GM12878 (cell line): ENCODE results near the gene CLIP2. TPM values are rescaled to one million over a fixed set of nuclear protein-coding genes. Genes with fewer than 3 reads are reported as not detected.
A peak's percentile ranks its signal among the peaks of the same experiment; 100 is the strongest.
"Not testable (repeated sequence)": the region's sequence is repeated elsewhere in the genome, so short reads cannot be mapped to it uniquely, and the experiment has no call there.

Experiments
- ATAC-seq: fragments of 200-7000 bp; cut with Tn5 transposase; 3 replicates; pipeline ENCODE4 v1.9.1; 2020; ENCODE audit warnings: mild to moderate bottlenecking, moderate library complexity
- BruUV-seq: library from RNA; stranded (reverse); fragments of 400-500 nt; replicated peaks from 2 replicates; lab custom pipeline; 2021; lab: Mats Ljungman, UMichigan
- CTCF ChIA-PET: fragments of 300-600 bp; sonication (Branson Sonifier 250); formaldehyde crosslinking; extraction: SDS; loops from one replicate; lab custom pipeline; 2021; ENCODE audit warnings: inconsistent platforms; lab: Yijun Ruan, JAX
- POLR2A ChIA-PET: fragments of 350-600 bp; formaldehyde crosslinking; extraction: SDS; loops from one replicate; lab custom pipeline; 2021; ENCODE audit warnings: inconsistent platforms; lab: Charles Lee
- RAD21 ChIA-PET: fragments of 300-600 bp; sonication (Branson Sonifier 250); formaldehyde crosslinking; loops from one replicate; lab custom pipeline; 2023; ENCODE audit warnings: antibody characterized with exemption; ENCODE audit not compliant: unreplicated experiment; lab: Charles Lee
- SMC1A ChIA-PET: fragments of 300-600 bp; sonication (Branson Sonifier 250); formaldehyde crosslinking; loops from one replicate; lab custom pipeline; 2023; ENCODE audit not compliant: unreplicated experiment, uncharacterized antibody; lab: Charles Lee
- DNase-seq: peaks from one replicate; pipeline ENCODE4 v3.0.0-alpha.2; 2011; ENCODE audit warnings: low read depth, low spot score
- FAIRE-seq: peaks from 3 replicates; lab custom pipeline; 2011; peaks lifted over from hg19 to GRCh38; lab: Jason Lieb, UNC
- H2AFZ ChIP-seq: 2 replicates; pipeline ENCODE4 v1.6.0; 2011; ENCODE audit warnings: low read depth, low read length, control low read depth; ENCODE audit not compliant: control insufficient read depth
- H3K27ac ChIP-seq: 2 replicates; pipeline ENCODE4 v1.5.1; 2011; ENCODE audit warnings: control low read depth; ENCODE audit not compliant: control insufficient read depth, insufficient read depth
- H3K27me3 ChIP-seq, 2 experiments: replicated peaks in 1 of 2; 2 replicates each; pipeline versions ENCODE4 v1.6.0 to v1.6.1; 2011; ENCODE audit warnings: low read length in 1 of 2; ENCODE audit not compliant: control insufficient read depth in 2 of 2, insufficient read depth in 2 of 2
- H3K36me3 ChIP-seq, 2 experiments: 2 replicates each; pipeline ENCODE4 v1.5.1; 2011; ENCODE audit warnings: low read length in 1 of 2; ENCODE audit not compliant: control insufficient read depth in 2 of 2, insufficient read depth in 2 of 2
- H3K4me1 ChIP-seq: 2 replicates; pipeline ENCODE4 v1.6.1; 2011; ENCODE audit warnings: mild to moderate bottlenecking, low read length, moderate library complexity, mixed read lengths; ENCODE audit not compliant: control insufficient read depth, insufficient read depth
- H3K4me2 ChIP-seq: 2 replicates; pipeline ENCODE4 v1.6.0; 2011; ENCODE audit warnings: control low read depth; ENCODE audit not compliant: control insufficient read depth, insufficient read depth
- H3K4me3 ChIP-seq: fragments of 200-600 bp; sonication (generic); 2 replicates; pipeline ENCODE4 v1.5.1; 2016
- H3K79me2 ChIP-seq: 2 replicates; pipeline ENCODE4 v1.6.0; 2011; ENCODE audit warnings: low read length; ENCODE audit not compliant: control insufficient read depth, insufficient read depth
- H3K9ac ChIP-seq: 2 replicates; pipeline ENCODE4 v1.8.0; 2011; ENCODE audit warnings: low read length, control low read depth, mixed read lengths; ENCODE audit not compliant: control insufficient read depth, insufficient read depth
- H3K9me3 ChIP-seq: replicated peaks from 3 replicates; pipeline ENCODE4 v1.5.1; 2011; ENCODE audit warnings: mild to moderate bottlenecking, low read length; ENCODE audit not compliant: control insufficient read depth, insufficient read depth
- H4K20me1 ChIP-seq: 2 replicates; pipeline ENCODE4 v1.6.0; 2011; ENCODE audit not compliant: control insufficient read depth, insufficient read depth
- BMI1 ChIP-seq: fragments of 450-650 bp; IDR thresholded peaks from 2 replicates; pipeline ENCODE4 v1.6.1; 2016; ENCODE audit warnings: mild to moderate bottlenecking, moderate library complexity, borderline replicate concordance
- IRF4 ChIP-seq: IDR thresholded peaks from 2 replicates; pipeline ENCODE4 v1.6.1; 2011; ENCODE audit warnings: low read depth, low read length
- PAX5 ChIP-seq: IDR thresholded peaks from 2 replicates; pipeline ENCODE4 v1.6.1; 2011; ENCODE audit warnings: low read depth, low read length, borderline replicate concordance
- POU2F2 ChIP-seq: IDR thresholded peaks from 3 replicates; pipeline ENCODE4 v1.6.1; 2011; ENCODE audit warnings: low read depth, mild to moderate bottlenecking, low read length, borderline replicate concordance
- TCF12 ChIP-seq: IDR thresholded peaks from 2 replicates; pipeline ENCODE4 v1.6.1; 2011; ENCODE audit warnings: low read depth, mild to moderate bottlenecking, low read length
- ZBTB33 ChIP-seq: fragments of 450-650 bp; IDR thresholded peaks from 2 replicates; pipeline ENCODE4 v1.6.1; 2017; ENCODE audit warnings: mild to moderate bottlenecking
- ZNF24 ChIP-seq: fragments of 450-650 bp; IDR thresholded peaks from 2 replicates; pipeline ENCODE4 v1.6.1; 2017; ENCODE audit warnings: antibody characterized with exemption, mild to moderate bottlenecking
- ZSCAN29 ChIP-seq: fragments of 450-650 bp; IDR thresholded peaks from 2 replicates; pipeline ENCODE4 v1.6.1; 2017; ENCODE audit warnings: mild to moderate bottlenecking, moderate library complexity
- WGBS: methylation state at CpG from one replicate; pipeline ENCODE4 v1.1.6; 2016; ENCODE audit warnings: low lambda C conversion rate; ENCODE audit not compliant: insufficient replicate concordance, insufficient coverage; ENCODE audit errors: missing lambda C conversion rate; 5-methylcytosine and 5-hydroxymethylcytosine counted together
- in situ Hi-C: fragments of 300-500 bp; cut with MboI; formaldehyde crosslinking; loops from 9 replicates; pipeline ENCODE4 v1.14.3; 2018; ENCODE audit warnings: mixed read lengths
- intact Hi-C: fragments of 100-400 bp; cut with micrococcal nuclease; formaldehyde crosslinking; loops from one replicate; pipeline ENCODE4 v1.14.2; 2022; ENCODE audit not compliant: unreplicated experiment
- polyA plus RNA-seq, 11 experiments: library from polyadenylated mRNA; depleted of rRNA in 4 of 11; unstranded in 6 of 11; stranded (reverse) in 5 of 11; fragments of >200 nt; fragmentation: Nextera tagmentation in 4 of 11; fragmentation: Illumina TruSeq in 1 of 11; extraction: Ambion mirVana in 4 of 11; extraction: Trizol in 1 of 11; gene quantifications; 1 replicate in 1 of 11; 2 replicates in 10 of 11; pipeline versions ENCODE4 v1.2.1 to v1.2.3, GENCODE V29; 2011 to 2016; ENCODE audit warnings: inconsistent platforms in 2 of 11, missing spikeins in 2 of 11, low read depth in 1 of 11
- total RNA-seq, 4 experiments: library from RNA; depleted of rRNA in 3 of 4; stranded (reverse); fragments of >200 nt in 3 of 4; fragmentation: Illumina TruSeq in 1 of 4; extraction: Trizol in 1 of 4; gene quantifications; 2 replicates each; pipeline versions ENCODE4 v1.2.1 to v1.2.3, GENCODE V29; 2013 to 2021

CLIP2 gene
- total and polyA plus RNA-seq, 10 of the 15 experiments (the other 5 are each of a cell fraction or from before 2014, with no cell fraction given), result 0.26 to 56.3 (median 21.0) TPM

GRCh38 chr7:74439541-74439940, 150.3 kb downstream of the CLIP2 start:
- Histone ChIP-seq H3K4me3 (no peak overlapping the region), H3K9me3 (peaks cover 3% of the 10 kb centered on the region; the same call in 1 of the 3 replicates), H4K20me1 (no peaks in the 10 kb centered on the region), H3K36me3 (no peaks in the 10 kb centered on the region), H3K4me2 (no peak overlapping the region), H3K9ac (no peak overlapping the region), H3K27ac (no peak overlapping the region), H2AFZ (no peak overlapping the region), H3K79me2 (no peaks in the 10 kb centered on the region), H3K4me1 (no peaks in the 10 kb centered on the region), H3K27me3 (no peaks in the 10 kb centered on the region; a peak in 1 of 4 replicates)
- intact Hi-C loops (no loop called here), in situ Hi-C loops (loop anchor here (25.0 kb wide), 1 partner anchor 123 kb away; no protein-coding TSS in a partner anchor)
- ChIA-PET RAD21 (interaction anchor here (0.7 kb wide), 1 partner anchor 28 kb away, joined by 4 read pairs; no protein-coding TSS in a partner anchor), CTCF (interaction anchor here (0.6 to 2.6 kb wide), 4 partner anchors 9 to 173 kb away, joined by 3 to 13 read pairs (median 3); no protein-coding TSS in a partner anchor), POLR2A (no interaction called here), SMC1A (no interaction called here)
- WGBS, result 10% methylated on average over 4 of the region's 4 CpGs
- FAIRE-seq (no peak), DNase-seq (no peak), ATAC-seq (no peak)
- no TSS peak for BruUV-seq
- TF ChIP-seq ZBTB33 (no peak), PAX5 (0 out of 2 replicates have a peak, but pooled peaks have one; percentile 33), ZSCAN29 (no peak), POU2F2 (no peak), TCF12 (no peak), IRF4 (no peak), ZNF24 (no peak), BMI1 (no peak)

GRCh38 chr7:74440143-74440542, 150.9 kb downstream of the CLIP2 start:
- H3K36me3 ChIP-seq, H3K9me3 ChIP-seq, RAD21 ChIA-PET, ATAC-seq, intact Hi-C loops, H3K4me1 ChIP-seq, H3K27ac ChIP-seq, FAIRE-seq, H3K9ac ChIP-seq, BruUV-seq, H2AFZ ChIP-seq, H3K4me2 ChIP-seq, H3K79me2 ChIP-seq, DNase-seq, SMC1A ChIA-PET, H3K27me3 ChIP-seq, H4K20me1 ChIP-seq, POLR2A ChIA-PET, H3K4me3 ChIP-seq: not testable (repeated sequence)
- CTCF ChIA-PET, result interaction anchor here (1.1 to 2.6 kb wide), 2 partner anchors 8 to 10 kb away, joined by 3 to 13 read pairs; no protein-coding TSS in a partner anchor
- in situ Hi-C loops, result loop anchor here (25.0 kb wide), 1 partner anchor 122 kb away; no protein-coding TSS in a partner anchor
- WGBS, result 75% methylated on average over 3 of the region's 3 CpGs
